Stomach (tissue), 4 donors: ENCODE data around the gene SAPCD1.

ENCODE experiments used
- EP300 ChIP-seq: sonication (generic); formaldehyde crosslinking; IDR thresholded peaks from one replicate; pipeline ENCODE4 v1.6.1; 2017; ENCODE audit warnings: antibody characterized with exemption
- POLR2A ChIP-seq, 4 donors: fragments of 450-650 bp; IDR thresholded peaks; one replicate each; pipeline ENCODE4 v1.6.1; 2016; ENCODE audit warnings: antibody characterized with exemption in 4 of 4, control low read depth in 2 of 4, mild to moderate bottlenecking in 1 of 4, moderate library complexity in 1 of 4
- POLR2AphosphoS5 ChIP-seq, 3 donors: sonication (generic); formaldehyde crosslinking; IDR thresholded peaks; one replicate each; pipeline ENCODE4 v1.6.1; 2016; ENCODE audit warnings: antibody characterized with exemption in 3 of 3
- TF ChIP-seq, protein P1 (sequence below), 7 experiments: fragments of 450-650 bp in 4 of 7; fragments of 200-600 bp in 3 of 7; sonication (generic) in 3 of 7; IDR thresholded peaks; one replicate each; pipeline ENCODE4 v1.5.1; 2016 to 2019; ENCODE audit warnings: antibody characterized with exemption in 7 of 7, control low read depth in 2 of 7, mild to moderate bottlenecking in 1 of 7

DNA sequence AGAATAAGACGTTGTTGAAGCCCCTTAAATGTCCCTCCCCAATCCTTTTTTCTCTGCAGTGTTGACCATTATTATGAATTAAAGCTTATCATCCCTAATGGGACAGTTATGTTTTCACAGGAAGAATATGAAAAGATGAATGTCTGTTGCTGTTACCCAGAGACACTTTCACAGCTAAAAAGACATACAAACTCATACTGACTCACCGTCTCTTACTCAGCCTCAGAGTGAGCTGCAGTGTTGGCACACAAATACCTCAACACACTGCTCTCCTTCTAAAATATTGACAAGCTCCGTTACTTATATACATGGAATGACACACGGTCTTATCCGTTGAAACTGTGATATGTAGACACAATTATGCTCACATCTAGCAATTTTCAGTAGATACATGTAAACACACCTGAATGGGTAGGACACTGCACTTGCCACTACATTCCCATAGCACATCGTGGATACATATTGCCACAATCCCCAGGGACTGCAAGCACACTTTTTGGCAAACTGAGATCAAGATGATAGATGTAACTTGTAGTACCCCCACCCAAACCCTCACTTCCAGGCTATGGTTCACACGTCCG lies 9.6 kb upstream of the SAPCD1 start:
- TF ChIP-seq, protein P1, sequence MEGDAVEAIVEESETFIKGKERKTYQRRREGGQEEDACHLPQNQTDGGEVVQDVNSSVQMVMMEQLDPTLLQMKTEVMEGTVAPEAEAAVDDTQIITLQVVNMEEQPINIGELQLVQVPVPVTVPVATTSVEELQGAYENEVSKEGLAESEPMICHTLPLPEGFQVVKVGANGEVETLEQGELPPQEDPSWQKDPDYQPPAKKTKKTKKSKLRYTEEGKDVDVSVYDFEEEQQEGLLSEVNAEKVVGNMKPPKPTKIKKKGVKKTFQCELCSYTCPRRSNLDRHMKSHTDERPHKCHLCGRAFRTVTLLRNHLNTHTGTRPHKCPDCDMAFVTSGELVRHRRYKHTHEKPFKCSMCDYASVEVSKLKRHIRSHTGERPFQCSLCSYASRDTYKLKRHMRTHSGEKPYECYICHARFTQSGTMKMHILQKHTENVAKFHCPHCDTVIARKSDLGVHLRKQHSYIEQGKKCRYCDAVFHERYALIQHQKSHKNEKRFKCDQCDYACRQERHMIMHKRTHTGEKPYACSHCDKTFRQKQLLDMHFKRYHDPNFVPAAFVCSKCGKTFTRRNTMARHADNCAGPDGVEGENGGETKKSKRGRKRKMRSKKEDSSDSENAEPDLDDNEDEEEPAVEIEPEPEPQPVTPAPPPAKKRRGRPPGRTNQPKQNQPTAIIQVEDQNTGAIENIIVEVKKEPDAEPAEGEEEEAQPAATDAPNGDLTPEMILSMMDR (IDR thresholded peaks at IDR 0.05), result no peak
- TF ChIP-seq POLR2A (IDR thresholded peaks at IDR 0.05) (no peak), EP300 (no peak), POLR2AphosphoS5 (IDR thresholded peaks at IDR 0.05) (no peak)
